Activated CD8-positive, alpha-beta memory T cell treated with anti-CD3 and anti-CD28 coated beads, Interleukin-2, amount 50 U/mL, for 4 hours (primary cell): ENCODE results near the gene TRIM3.

ENCODE experiments used
- DNase-seq: peaks from one replicate; pipeline ENCODE4 v3.0.0-alpha.2; 2020

TRIM3 gene

GRCh38 chr11:6480299-6480914 is 6.7 kb upstream of the TRIM3 start:
- no peak for DNase-seq

GRCh38 chr11:6476571-6476970 is 2.8 kb upstream of the TRIM3 start:
- DNase-seq = no peak

GRCh38 chr11:6475936-6476335 is 2.2 kb upstream of the TRIM3 start:
- DNase-seq = no peak

- DNase-seq = no peak
Observed at GRCh38 chr11:6474806-6475500, 1.2 kb upstream of the TRIM3 start.

- DNase-seq = no peak
Observed at GRCh38 chr11:6474413-6474792, 662 bp upstream of the TRIM3 start.

GRCh38 chr11:6472934-6473333 is 807 bp downstream of the TRIM3 start:
- no peak for DNase-seq

GRCh38 chr11:6469599-6469998 is 4.1 kb downstream of the TRIM3 start:
- DNase-seq = no peak

- DNase-seq = no peak
Observed at GRCh38 chr11:6468712-6469495, 4.8 kb downstream of the TRIM3 start.

GRCh38 chr11:6459099-6459450 is 14.7 kb downstream of the TRIM3 start:
- DNase-seq = no peak

GRCh38 chr11:6458352-6459098 is 15.2 kb downstream of the TRIM3 start:
- no peak for DNase-seq

- DNase-seq = no peak
Observed at GRCh38 chr11:6457581-6458320, 16.0 kb downstream of the TRIM3 start.

GRCh38 chr11:6456361-6457073 is 17.2 kb downstream of the TRIM3 start:
- no peak for DNase-seq

GRCh38 chr11:6455070-6455469 is 18.7 kb downstream of the TRIM3 start:
- DNase-seq = no peak

GRCh38 chr11:6453152-6453551 is 20.6 kb downstream of the TRIM3 start:
- DNase-seq = no peak

- no peak for DNase-seq
Observed at GRCh38 chr11:6452219-6452618, 21.5 kb downstream of the TRIM3 start.

GRCh38 chr11:6448574-6448973 is 25.2 kb downstream of the TRIM3 start:
- DNase-seq = no peak

GRCh38 chr11:6443269-6444003 is 30.3 kb downstream of the TRIM3 start:
- peak; percentile 63 for DNase-seq

GRCh38 chr11:6442441-6442840 is 31.3 kb downstream of the TRIM3 start:
- no peak for DNase-seq

GRCh38 chr11:6440906-6441358 is 32.8 kb downstream of the TRIM3 start, which contains the start of gene HPX:
Gene HPX, minus strand, starts transcription at chr11:6440987. Its CDS starts 24 bp downstream, at chr11:6440963.
- DNase-seq = no peak

GRCh38 chr11:6438979-6439571 is 34.7 kb downstream of the TRIM3 start:
- peak; percentile 29 for DNase-seq

- no peak for DNase-seq
Observed at GRCh38 chr11:6437993-6438392, 35.7 kb downstream of the TRIM3 start.
